H9 (cell line): ENCODE results near the gene LGSN. TPM values are rescaled to one million over a fixed set of nuclear protein-coding genes. Genes with fewer than 3 reads are reported as not detected.

Source experiments
- DNase-seq: peaks from one replicate; pipeline ENCODE4 v3.0.0-alpha.2; 2017
- H2AFZ ChIP-seq: one replicate; pipeline ENCODE4 v1.6.1; 2013; ENCODE audit warnings: mild to moderate bottlenecking, low read length, control low read depth, moderate library complexity
- H2AK5ac ChIP-seq: 2 replicates; pipeline ENCODE4 v1.6.1; 2013; ENCODE audit warnings: low read length, control low read depth, mixed read lengths; ENCODE audit not compliant: insufficient read length
- H2BK120ac ChIP-seq: one replicate; pipeline ENCODE4 v1.6.1; 2013; ENCODE audit warnings: low read depth, mild to moderate bottlenecking, low read length, control low read depth, inconsistent platforms; ENCODE audit not compliant: poor library complexity, severe bottlenecking
- H2BK12ac ChIP-seq: 2 replicates; pipeline ENCODE4 v1.6.1; 2013; ENCODE audit warnings: low read length, control low read depth, mixed read lengths, low read depth; ENCODE audit not compliant: insufficient read length
- H2BK15ac ChIP-seq: 2 replicates; pipeline ENCODE4 v1.6.1; 2013; ENCODE audit warnings: low read depth, low read length, control low read depth
- H2BK20ac ChIP-seq: one replicate; pipeline ENCODE4 v1.6.1; 2013; ENCODE audit warnings: low read depth, mild to moderate bottlenecking, low read length, control low read depth, inconsistent platforms; ENCODE audit not compliant: poor library complexity, severe bottlenecking
- H2BK5ac ChIP-seq: 2 replicates; pipeline ENCODE4 v1.6.1; 2013; ENCODE audit warnings: low read length, control low read depth, mixed read lengths; ENCODE audit not compliant: insufficient read length
- H3K14ac ChIP-seq: 2 replicates; pipeline ENCODE4 v1.6.1; 2013; ENCODE audit warnings: low read length, control low read depth; ENCODE audit not compliant: insufficient read depth
- H3K18ac ChIP-seq: 2 replicates; pipeline ENCODE4 v1.6.1; 2013; ENCODE audit warnings: low read depth, mild to moderate bottlenecking, mixed read lengths, low read length, control low read depth; ENCODE audit not compliant: insufficient read length
- H3K23ac ChIP-seq: 2 replicates; pipeline ENCODE4 v1.6.1; 2013; ENCODE audit warnings: low read length, control low read depth, mixed read lengths, low read depth; ENCODE audit not compliant: insufficient read length
- H3K23me2 ChIP-seq: 2 replicates; pipeline ENCODE4 v1.6.1; 2013; ENCODE audit warnings: low read depth, mild to moderate bottlenecking, mixed read lengths, low read length, control low read depth; ENCODE audit not compliant: insufficient read length, poor library complexity, severe bottlenecking
- H3K27ac ChIP-seq: 2 replicates; pipeline ENCODE4 v1.5.1; 2013; ENCODE audit warnings: low read length, control low read depth, mixed read lengths, low read depth; ENCODE audit not compliant: insufficient read length
- H3K27me3 ChIP-seq: 2 replicates; pipeline ENCODE4 v1.6.1; 2013; ENCODE audit warnings: low read length, control low read depth, inconsistent platforms; ENCODE audit not compliant: insufficient read depth
- H3K4ac ChIP-seq: 2 replicates; pipeline ENCODE4 v1.6.1; 2013; ENCODE audit warnings: low read depth, mild to moderate bottlenecking, control low read depth, inconsistent platforms, low read length, moderate library complexity
- H3K4me1 ChIP-seq: 2 replicates; pipeline ENCODE4 v1.6.1; 2013; ENCODE audit warnings: low read length, control low read depth, inconsistent platforms; ENCODE audit not compliant: insufficient read depth
- H3K4me2 ChIP-seq: 2 replicates; pipeline ENCODE4 v1.6.1; 2013; ENCODE audit warnings: low read length, control low read depth, mixed read lengths; ENCODE audit not compliant: insufficient read length, insufficient read depth
- H3K56ac ChIP-seq: 2 replicates; pipeline ENCODE4 v1.6.1; 2013; ENCODE audit warnings: low read depth, mild to moderate bottlenecking, mixed read lengths, low read length, control low read depth; ENCODE audit not compliant: insufficient read length
- H3K79me1 ChIP-seq: 2 replicates; pipeline ENCODE4 v1.6.1; 2013; ENCODE audit warnings: low read depth, mild to moderate bottlenecking, moderate library complexity, low read length, control low read depth, inconsistent platforms; ENCODE audit not compliant: insufficient read depth, poor library complexity, severe bottlenecking
- H3K79me2 ChIP-seq: 2 replicates; pipeline ENCODE4 v1.6.1; 2013; ENCODE audit warnings: low read length, control low read depth, inconsistent platforms; ENCODE audit not compliant: insufficient read depth
- H3K9ac ChIP-seq: 2 replicates; pipeline ENCODE4 v1.6.1; 2013; ENCODE audit warnings: low read length, control low read depth, mixed read lengths; ENCODE audit not compliant: insufficient read length; ENCODE audit errors: extremely low read depth
- H3K9me3 ChIP-seq: one replicate; pipeline ENCODE4 v1.6.1; 2013; ENCODE audit warnings: low read depth, low read length, inconsistent platforms; ENCODE audit not compliant: control insufficient read depth
- H3T11ph ChIP-seq: one replicate; pipeline ENCODE4 v1.6.1; 2013; ENCODE audit warnings: mild to moderate bottlenecking, low read length, control low read depth, inconsistent platforms
- H4K20me1 ChIP-seq: one replicate; pipeline ENCODE4 v1.6.1; 2013; ENCODE audit not compliant: control insufficient read depth, insufficient read length, insufficient read depth
- H4K5ac ChIP-seq: 2 replicates; pipeline ENCODE4 v1.6.1; 2013; ENCODE audit warnings: low read depth, mild to moderate bottlenecking, mixed read lengths, low read length, control low read depth; ENCODE audit not compliant: insufficient read length
- H4K8ac ChIP-seq: replicated peaks from 2 replicates; pipeline ENCODE4 v1.6.1; 2013; ENCODE audit warnings: low read length, control low read depth, mixed read lengths, low read depth; ENCODE audit not compliant: insufficient read length
- H4K91ac ChIP-seq: 2 replicates; pipeline ENCODE4 v1.6.1; 2013; ENCODE audit warnings: low read depth, mild to moderate bottlenecking, moderate library complexity, mixed read lengths, low read length, control low read depth; ENCODE audit not compliant: insufficient read length
- H3K27ac Mint-ChIP-seq, 3 experiments: 2 replicates in 2 of 3; 3 replicates in 1 of 3; pipeline ENCODE4 v1.8.0; 2020 to 2021; ENCODE audit warnings: mixed read lengths in 3 of 3, mild to moderate bottlenecking in 1 of 3, moderate library complexity in 1 of 3
- H3K27me3 Mint-ChIP-seq: 2 replicates; pipeline ENCODE4 v1.8.0; 2021; ENCODE audit warnings: low read depth, mild to moderate bottlenecking, moderate library complexity, mixed read lengths
- H3K36me3 Mint-ChIP-seq, 3 experiments: 2 replicates in 2 of 3; 3 replicates in 1 of 3; pipeline ENCODE4 v1.8.0; 2020 to 2021; ENCODE audit warnings: low read depth in 3 of 3, mixed read lengths in 3 of 3; ENCODE audit not compliant: insufficient read depth in 1 of 3
- H3K4me1 Mint-ChIP-seq, 2 experiments: 2 replicates each; pipeline ENCODE4 v1.8.0; 2020; ENCODE audit warnings: mixed read lengths in 2 of 2
- H3K4me3 Mint-ChIP-seq, 2 experiments: 2 replicates in 1 of 2; 3 replicates in 1 of 2; pipeline ENCODE4 v1.8.0; 2020 to 2021; ENCODE audit warnings: mild to moderate bottlenecking in 2 of 2, mixed read lengths in 2 of 2, moderate library complexity in 1 of 2
- H3K9me3 Mint-ChIP-seq, 2 experiments: 2 replicates in 1 of 2; 3 replicates in 1 of 2; pipeline ENCODE4 v1.8.0; 2020; ENCODE audit warnings: mild to moderate bottlenecking in 2 of 2, mixed read lengths in 2 of 2, moderate library complexity in 1 of 2
- CTCF ChIP-seq: fragments of 200-600 bp; sonication (generic); conservative IDR thresholded peaks from 3 replicates; pipeline ENCODE4 v1.8.0; 2021; ENCODE audit warnings: antibody characterized with exemption, mild to moderate bottlenecking
- WGBS: extraction: QIAGEN DNeasy Blood & Tissue Kit; methylation state at CpG from one replicate; pipeline ENCODE4 v1.1.7; 2013; ENCODE audit warnings: missing lambda C conversion rate, low lambda C conversion rate, mixed read lengths; ENCODE audit not compliant: insufficient read length; ENCODE audit errors: extremely low coverage; 5-methylcytosine and 5-hydroxymethylcytosine counted together
- total RNA-seq: library from RNA; stranded (reverse); gene quantifications from 2 replicates; pipeline ENCODE4 v1.2.1, GENCODE V29; 2021

Gene LGSN
- total RNA-seq, 1 experiment from 2014 or later = 0.13 TPM

GRCh38 chr6:63349401-63349800 is 29.6 kb upstream of the LGSN start:
- Histone ChIP-seq H2BK5ac (no peak overlapping the region), H4K5ac (no peak overlapping the region), H2BK20ac (no peak overlapping the region), H4K20me1 (no peaks in the 10 kb centered on the region), H3K56ac (no peak overlapping the region), H4K91ac (no peak overlapping the region), H3K79me1 (no peaks in the 10 kb centered on the region), H3K14ac (no peak overlapping the region), H2BK120ac (no peak overlapping the region), H3K27me3 (no peaks in the 10 kb centered on the region), H2AK5ac (no peak overlapping the region), H3K27ac (no peak overlapping the region), H2BK15ac (no peak overlapping the region), H3K23me2 (no peaks in the 10 kb centered on the region), H3K4me2 (no peak overlapping the region), H2AFZ (no peak overlapping the region), H4K8ac (no peak overlapping the region), H3K9me3 (no peaks in the 10 kb centered on the region), H3K9ac (no peak overlapping the region), H3K4ac (no peak overlapping the region), H3T11ph (no peak overlapping the region), H3K18ac (no peak overlapping the region), H3K4me1 (no peaks in the 10 kb centered on the region), H3K79me2 (no peaks in the 10 kb centered on the region), H2BK12ac (no peak overlapping the region), H3K23ac (no peak overlapping the region)
- Mint-ChIP-seq H3K36me3 (no peaks in the 10 kb centered on the region), H3K4me3 (no peak overlapping the region), H3K9me3 (no peaks in the 10 kb centered on the region), H3K27me3 (peaks cover 2% of the 10 kb centered on the region; the same call in 1 of the 2 replicates), H3K4me1 (peaks cover 0 to 2% of the 10 kb centered on the region in 2 experiments; a peak in 2 of 4 replicates), H3K27ac (no peak overlapping the region)
- no peak for DNase-seq
- no CpG with 5 or more reads among the region's 3 CpGs for WGBS
- no peak for TF ChIP-seq CTCF
